HCT116 (cell line): Measurements from ENCODE around the gene TMEM63A. TPM values are rescaled to one million over a fixed set of nuclear protein-coding genes. Genes with fewer than 3 reads are reported as not detected.

Source experiments
- ATAC-seq: fragments of 200-7000 bp; cut with Tn5 transposase; 2 replicates; pipeline ENCODE4 v1.9.1; 2020; ENCODE audit warnings: mild to moderate bottlenecking, moderate library complexity
- BruUV-seq: library from RNA; stranded (reverse); fragments of 400-500 nt; replicated peaks from 2 replicates; lab custom pipeline; 2021; lab: Mats Ljungman, UMichigan
- CTCF ChIA-PET: fragments of 300-600 bp; sonication (Branson Sonifier 250); formaldehyde crosslinking; loops from one replicate; lab custom pipeline; 2021; ENCODE audit warnings: antibody characterized with exemption; lab: Charles Lee
- POLR2A ChIA-PET: fragments of 300-600, 350-600 bp; sonication (Branson Sonifier 250); formaldehyde crosslinking; loops from one replicate; lab custom pipeline; 2021; ENCODE audit warnings: antibody characterized with exemption; lab: Charles Lee
- RAD21 ChIA-PET, 2 experiments: fragments of 300-600 bp; sonication (Branson Sonifier 250); formaldehyde crosslinking; loops; one replicate each; lab custom pipeline; 2023; ENCODE audit warnings: low total read pairs in 2 of 2; ENCODE audit not compliant: uncharacterized antibody in 2 of 2, unreplicated experiment in 2 of 2, low non-redundant PET in 1 of 2; lab: Charles Lee
- DNase-seq: peaks from one replicate; pipeline ENCODE4 v3.0.0-alpha.2; 2010; ENCODE audit warnings: low read depth, low spot score
- H2AFZ ChIP-seq: fragments of 200-600 bp; shearing (Covaris generic), sonication (generic); 2 replicates; pipeline ENCODE4 v1.6.1; 2017; ENCODE audit warnings: low read depth, mixed run types, mixed read lengths, antibody characterized with exemption, low read length; ENCODE audit not compliant: poor library complexity, severe bottlenecking
- H3K27ac ChIP-seq: 2 replicates; pipeline ENCODE4 v1.5.1; 2012; ENCODE audit warnings: low read depth, low read length
- H3K27me3 ChIP-seq: fragments of 200-600 bp; sonication (generic); 2 replicates; pipeline ENCODE4 v1.6.1; 2016; ENCODE audit warnings: mixed run types, low read length, mixed read lengths; ENCODE audit not compliant: insufficient read depth
- H3K36me3 ChIP-seq, 2 experiments: fragments of 200-500 bp in 1 of 2; fragments of 200-600 bp in 1 of 2; sonication (Bioruptor generic) in 1 of 2; sonication (generic) in 1 of 2; 2 replicates each; pipeline versions ENCODE4 v1.5.1 to v1.6.1; 2014 to 2016; ENCODE audit warnings: low read length in 2 of 2, inconsistent platforms in 1 of 2, mixed read lengths in 1 of 2, mixed run types in 1 of 2; ENCODE audit not compliant: insufficient read depth in 2 of 2, control insufficient read depth in 1 of 2
- H3K4me1 ChIP-seq, 2 experiments: fragments of 200-600 bp in 1 of 2; sonication (generic) in 1 of 2; 2 replicates each; pipeline versions ENCODE4 v1.5.1 to v1.6.1; 2012 to 2017; ENCODE audit warnings: low read length in 2 of 2, inconsistent platforms in 1 of 2, mild to moderate bottlenecking in 1 of 2, mixed read lengths in 1 of 2, mixed run types in 1 of 2, moderate library complexity in 1 of 2; ENCODE audit not compliant: insufficient read depth in 2 of 2, control insufficient read depth in 1 of 2
- H3K4me2 ChIP-seq: fragments of 200-600 bp; sonication (generic); 2 replicates; pipeline ENCODE4 v1.6.1; 2017; ENCODE audit warnings: mixed run types, low read length, mixed read lengths
- H3K4me3 ChIP-seq, 2 experiments: fragments of 200-600 bp in 1 of 2; sonication (generic) in 1 of 2; replicated peaks in 1 of 2; 2 replicates each; pipeline ENCODE4 v1.5.1; 2011 to 2016; ENCODE audit warnings: low read length in 2 of 2, control low read depth in 1 of 2, low read depth in 1 of 2, mild to moderate bottlenecking in 1 of 2, mixed read lengths in 1 of 2, mixed run types in 1 of 2
- H3K79me2 ChIP-seq: fragments of 200-600 bp; sonication (generic); 2 replicates; pipeline ENCODE4 v1.6.1; 2017; ENCODE audit warnings: mild to moderate bottlenecking, mixed run types, low read length, moderate library complexity, mixed read lengths; ENCODE audit not compliant: insufficient read depth
- H3K9ac ChIP-seq: fragments of 200-600 bp; sonication (generic); 2 replicates; pipeline ENCODE4 v1.6.1; 2016; ENCODE audit warnings: low read length, mixed read lengths
- H3K9me2 ChIP-seq: fragments of 200-600 bp; sonication (generic), shearing (Covaris generic); 2 replicates; pipeline ENCODE4 v1.6.1; 2017; ENCODE audit warnings: mixed run types, mild to moderate bottlenecking, moderate library complexity; ENCODE audit not compliant: insufficient read depth
- H3K9me3 ChIP-seq, 2 experiments: fragments of 200-500 bp in 1 of 2; fragments of 200-600 bp in 1 of 2; sonication (Bioruptor generic) in 1 of 2; sonication (generic) in 1 of 2; 2 replicates each; pipeline ENCODE4 v1.6.1; 2014 to 2017; ENCODE audit warnings: low read length in 2 of 2, mixed read lengths in 2 of 2, inconsistent platforms in 1 of 2, low read depth in 1 of 2, mild to moderate bottlenecking in 1 of 2, mixed run types in 1 of 2, moderate library complexity in 1 of 2; ENCODE audit not compliant: control insufficient read depth in 1 of 2, insufficient read depth in 1 of 2
- H4K20me1 ChIP-seq: fragments of 200-600 bp; sonication (generic), shearing (Covaris generic); 2 replicates; pipeline ENCODE4 v1.6.1; 2017; ENCODE audit warnings: mixed run types, mild to moderate bottlenecking, moderate library complexity; ENCODE audit not compliant: insufficient read depth
- CEBPB ChIP-seq: IDR thresholded peaks from 2 replicates; pipeline ENCODE4 v1.6.1; 2012; ENCODE audit warnings: low read depth
- EGR1 ChIP-seq: IDR thresholded peaks from 2 replicates; pipeline ENCODE4 v1.6.1; 2012; ENCODE audit warnings: low read depth
- ELF1 ChIP-seq: IDR thresholded peaks from 2 replicates; pipeline ENCODE4 v1.6.1; 2012; ENCODE audit warnings: low read depth, borderline replicate concordance
- EZH2 ChIP-seq: fragments of 200-600 bp; sonication (generic); IDR thresholded peaks from 2 replicates; pipeline ENCODE4 v1.6.1; 2017; ENCODE audit warnings: antibody characterized with exemption, mixed run types
- EZH2phosphoT487 ChIP-seq: fragments of 200-600 bp; IDR thresholded peaks from 2 replicates; pipeline ENCODE4 v1.6.1; 2018; ENCODE audit warnings: antibody characterized with exemption, borderline replicate concordance
- POLR2A ChIP-seq: IDR thresholded peaks from 2 replicates; pipeline ENCODE4 v1.7.0; 2011; ENCODE audit warnings: borderline replicate concordance; ENCODE audit not compliant: insufficient read depth, insufficient read length; ENCODE audit errors: extremely low read depth
- POLR2AphosphoS5 ChIP-seq: IDR thresholded peaks from 2 replicates; pipeline ENCODE4 v1.6.1; 2011; ENCODE audit warnings: mild to moderate bottlenecking, low read depth, low read length, moderate library complexity
- RAD21 ChIP-seq: IDR thresholded peaks from 2 replicates; pipeline ENCODE4 v1.6.1; 2012; ENCODE audit warnings: low read depth, mild to moderate bottlenecking
- SIN3A ChIP-seq: IDR thresholded peaks from 2 replicates; pipeline ENCODE4 v1.6.1; 2012; ENCODE audit warnings: low read depth
- SP1 ChIP-seq: IDR thresholded peaks from 2 replicates; pipeline ENCODE4 v1.6.1; 2012; ENCODE audit warnings: low read depth
- SRF ChIP-seq: IDR thresholded peaks from 2 replicates; pipeline ENCODE4 v1.6.1; 2012; ENCODE audit warnings: low read depth
- YY1 ChIP-seq: IDR thresholded peaks from 2 replicates; pipeline ENCODE4 v1.6.1; 2011; ENCODE audit warnings: low read length, low read depth, moderate library complexity, mild to moderate bottlenecking; ENCODE audit not compliant: insufficient replicate concordance; ENCODE audit errors: extremely low read depth
- ZFX ChIP-seq: fragments of 450-650 bp; IDR thresholded peaks from 2 replicates; pipeline ENCODE4 v1.6.1; 2017
- intact Hi-C: fragments of 100-400 bp; cut with micrococcal nuclease; formaldehyde crosslinking; loops from 2 replicates; pipeline ENCODE4 v1.10.0; 2022
- total RNA-seq: library from RNA; stranded (reverse); gene quantifications from one replicate; pipeline ENCODE4 v1.2.1, GENCODE V29; 2021; ENCODE audit not compliant: unreplicated experiment
- TF ChIP-seq, protein P1 (sequence below): IDR thresholded peaks from 2 replicates; pipeline ENCODE4 v1.6.1; 2012; ENCODE audit warnings: low read depth
- TF ChIP-seq, protein P2 (sequence below): IDR thresholded peaks from 2 replicates; pipeline ENCODE4 v1.6.1; 2012
- TF ChIP-seq, protein P3 (sequence below), 3 experiments: fragments of 200-600 bp in 1 of 3; sonication (generic) in 1 of 3; IDR thresholded peaks in 2 of 3; conservative IDR thresholded peaks in 1 of 3; 2 replicates each; pipeline ENCODE4 v1.5.1; 2012 to 2017; ENCODE audit warnings: low read depth in 2 of 3, low read length in 2 of 3, antibody characterized with exemption in 1 of 3, borderline replicate concordance in 1 of 3, control low read depth in 1 of 3, mild to moderate bottlenecking in 1 of 3, mixed read lengths in 1 of 3, mixed run types in 1 of 3, moderate library complexity in 1 of 3; ENCODE audit not compliant: insufficient read depth in 1 of 3
- TF ChIP-seq, protein P4 (sequence below): IDR thresholded peaks from 2 replicates; pipeline ENCODE4 v1.6.1; 2011; ENCODE audit warnings: mild to moderate bottlenecking, low read length, moderate library complexity; ENCODE audit not compliant: insufficient replicate concordance; ENCODE audit errors: extremely low read depth

The TMEM63A gene
- total RNA-seq, 1 experiment from 2014 or later: 24.4 TPM

DNA sequence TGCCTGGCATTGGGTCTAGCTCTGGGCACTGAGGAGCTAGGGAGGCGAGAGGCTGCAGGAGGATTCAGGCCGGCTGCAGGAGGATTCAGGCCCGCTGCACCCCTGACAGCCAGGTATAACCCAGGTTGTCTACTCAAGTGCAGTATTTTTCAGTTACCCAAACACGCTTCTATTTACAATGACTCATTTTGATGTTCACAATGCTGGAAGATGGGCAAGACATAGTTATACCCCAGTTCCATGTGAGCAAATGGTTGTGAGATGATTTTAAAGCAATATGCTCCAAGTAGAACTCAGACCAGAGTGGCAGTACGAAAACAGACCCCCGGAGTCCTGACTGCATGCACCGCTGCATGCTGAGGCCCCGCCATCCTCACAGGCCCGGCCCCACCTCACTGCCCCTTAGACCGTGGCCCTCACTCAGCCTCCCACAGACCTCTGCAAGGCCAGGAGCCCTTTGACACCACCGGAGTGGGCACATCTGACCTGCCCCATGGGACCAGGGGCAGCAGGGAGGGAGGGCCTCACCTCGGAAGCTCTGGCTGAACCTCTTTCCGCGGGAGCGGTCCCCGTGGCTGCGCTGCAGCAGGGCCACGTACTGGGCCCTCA is 6.2 kb upstream of the TMEM63A start:
- CTCF ChIA-PET: no interaction called here
- TF ChIP-seq ELF1 (no peak), YY1 (no peak), POLR2AphosphoS5 (no peak), EZH2phosphoT487 (no peak), SRF (no peak), CEBPB (no peak), ZFX (no peak), EGR1 (no peak), RAD21 (no peak), SIN3A (no peak), SP1 (no peak), EZH2 (no peak), POLR2A (no peak)
- TF ChIP-seq, protein P1, sequence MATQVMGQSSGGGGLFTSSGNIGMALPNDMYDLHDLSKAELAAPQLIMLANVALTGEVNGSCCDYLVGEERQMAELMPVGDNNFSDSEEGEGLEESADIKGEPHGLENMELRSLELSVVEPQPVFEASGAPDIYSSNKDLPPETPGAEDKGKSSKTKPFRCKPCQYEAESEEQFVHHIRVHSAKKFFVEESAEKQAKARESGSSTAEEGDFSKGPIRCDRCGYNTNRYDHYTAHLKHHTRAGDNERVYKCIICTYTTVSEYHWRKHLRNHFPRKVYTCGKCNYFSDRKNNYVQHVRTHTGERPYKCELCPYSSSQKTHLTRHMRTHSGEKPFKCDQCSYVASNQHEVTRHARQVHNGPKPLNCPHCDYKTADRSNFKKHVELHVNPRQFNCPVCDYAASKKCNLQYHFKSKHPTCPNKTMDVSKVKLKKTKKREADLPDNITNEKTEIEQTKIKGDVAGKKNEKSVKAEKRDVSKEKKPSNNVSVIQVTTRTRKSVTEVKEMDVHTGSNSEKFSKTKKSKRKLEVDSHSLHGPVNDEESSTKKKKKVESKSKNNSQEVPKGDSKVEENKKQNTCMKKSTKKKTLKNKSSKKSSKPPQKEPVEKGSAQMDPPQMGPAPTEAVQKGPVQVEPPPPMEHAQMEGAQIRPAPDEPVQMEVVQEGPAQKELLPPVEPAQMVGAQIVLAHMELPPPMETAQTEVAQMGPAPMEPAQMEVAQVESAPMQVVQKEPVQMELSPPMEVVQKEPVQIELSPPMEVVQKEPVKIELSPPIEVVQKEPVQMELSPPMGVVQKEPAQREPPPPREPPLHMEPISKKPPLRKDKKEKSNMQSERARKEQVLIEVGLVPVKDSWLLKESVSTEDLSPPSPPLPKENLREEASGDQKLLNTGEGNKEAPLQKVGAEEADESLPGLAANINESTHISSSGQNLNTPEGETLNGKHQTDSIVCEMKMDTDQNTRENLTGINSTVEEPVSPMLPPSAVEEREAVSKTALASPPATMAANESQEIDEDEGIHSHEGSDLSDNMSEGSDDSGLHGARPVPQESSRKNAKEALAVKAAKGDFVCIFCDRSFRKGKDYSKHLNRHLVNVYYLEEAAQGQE: no peak
- TF ChIP-seq, protein P2, sequence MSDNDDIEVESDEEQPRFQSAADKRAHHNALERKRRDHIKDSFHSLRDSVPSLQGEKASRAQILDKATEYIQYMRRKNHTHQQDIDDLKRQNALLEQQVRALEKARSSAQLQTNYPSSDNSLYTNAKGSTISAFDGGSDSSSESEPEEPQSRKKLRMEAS: no peak
- TF ChIP-seq, protein P3, sequence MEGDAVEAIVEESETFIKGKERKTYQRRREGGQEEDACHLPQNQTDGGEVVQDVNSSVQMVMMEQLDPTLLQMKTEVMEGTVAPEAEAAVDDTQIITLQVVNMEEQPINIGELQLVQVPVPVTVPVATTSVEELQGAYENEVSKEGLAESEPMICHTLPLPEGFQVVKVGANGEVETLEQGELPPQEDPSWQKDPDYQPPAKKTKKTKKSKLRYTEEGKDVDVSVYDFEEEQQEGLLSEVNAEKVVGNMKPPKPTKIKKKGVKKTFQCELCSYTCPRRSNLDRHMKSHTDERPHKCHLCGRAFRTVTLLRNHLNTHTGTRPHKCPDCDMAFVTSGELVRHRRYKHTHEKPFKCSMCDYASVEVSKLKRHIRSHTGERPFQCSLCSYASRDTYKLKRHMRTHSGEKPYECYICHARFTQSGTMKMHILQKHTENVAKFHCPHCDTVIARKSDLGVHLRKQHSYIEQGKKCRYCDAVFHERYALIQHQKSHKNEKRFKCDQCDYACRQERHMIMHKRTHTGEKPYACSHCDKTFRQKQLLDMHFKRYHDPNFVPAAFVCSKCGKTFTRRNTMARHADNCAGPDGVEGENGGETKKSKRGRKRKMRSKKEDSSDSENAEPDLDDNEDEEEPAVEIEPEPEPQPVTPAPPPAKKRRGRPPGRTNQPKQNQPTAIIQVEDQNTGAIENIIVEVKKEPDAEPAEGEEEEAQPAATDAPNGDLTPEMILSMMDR (IDR thresholded peaks at IDR 0.05 in 2 of 3, conservative IDR thresholded peaks at IDR 0.05 in 1 of 3; ENCODE audit: borderline replicate concordance in 1 of 3, insufficient read depth in 1 of 3, low read depth in 2 of 3, low read length in 2 of 3): no peak
- TF ChIP-seq, protein P4, sequence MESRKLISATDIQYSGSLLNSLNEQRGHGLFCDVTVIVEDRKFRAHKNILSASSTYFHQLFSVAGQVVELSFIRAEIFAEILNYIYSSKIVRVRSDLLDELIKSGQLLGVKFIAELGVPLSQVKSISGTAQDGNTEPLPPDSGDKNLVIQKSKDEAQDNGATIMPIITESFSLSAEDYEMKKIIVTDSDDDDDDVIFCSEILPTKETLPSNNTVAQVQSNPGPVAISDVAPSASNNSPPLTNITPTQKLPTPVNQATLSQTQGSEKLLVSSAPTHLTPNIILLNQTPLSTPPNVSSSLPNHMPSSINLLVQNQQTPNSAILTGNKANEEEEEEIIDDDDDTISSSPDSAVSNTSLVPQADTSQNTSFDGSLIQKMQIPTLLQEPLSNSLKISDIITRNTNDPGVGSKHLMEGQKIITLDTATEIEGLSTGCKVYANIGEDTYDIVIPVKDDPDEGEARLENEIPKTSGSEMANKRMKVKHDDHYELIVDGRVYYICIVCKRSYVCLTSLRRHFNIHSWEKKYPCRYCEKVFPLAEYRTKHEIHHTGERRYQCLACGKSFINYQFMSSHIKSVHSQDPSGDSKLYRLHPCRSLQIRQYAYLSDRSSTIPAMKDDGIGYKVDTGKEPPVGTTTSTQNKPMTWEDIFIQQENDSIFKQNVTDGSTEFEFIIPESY: no peak
- peaks cover 10 to 26% of the 10 kb centered on the region in 2 experiments; a peak in 3 of 4 replicates for H3K4me1 ChIP-seq
- H4K20me1 ChIP-seq: no peaks in the 10 kb centered on the region
- H3K9me3 ChIP-seq: no peaks in the 10 kb centered on the region
- H3K27me3 ChIP-seq: no peaks in the 10 kb centered on the region
- H3K36me3 ChIP-seq: no peaks in the 10 kb centered on the region
- ATAC-seq (no peak), DNase-seq (no peak)
- H3K27ac ChIP-seq: no peak overlapping the region
- no peak overlapping the region for H2AFZ ChIP-seq
- RAD21 ChIA-PET: no interaction called here
- no peak overlapping the region for H3K4me2 ChIP-seq
- no peaks in the 10 kb centered on the region for H3K9me2 ChIP-seq
- POLR2A ChIA-PET: no interaction called here
- BruUV-seq: no TSS peak
- intact Hi-C loops: loop anchor here (10.0 kb wide), 1 partner anchor 114 kb away; the partner anchor contains the start of gene SRP9
- H3K9ac ChIP-seq: no peak overlapping the region
- no peak overlapping the region for H3K4me3 ChIP-seq
- H3K79me2 ChIP-seq: no peaks in the 10 kb centered on the region
